Loucy (cell line): ENCODE data around the gene STARD8.

Experiments used
- EZH2phosphoT487 ChIP-seq: fragments of 200-600 bp; IDR thresholded peaks from 2 replicates; pipeline ENCODE4 v1.6.1; 2018; ENCODE audit warnings: antibody characterized with exemption, mild to moderate bottlenecking, moderate library complexity, borderline replicate concordance
- TF ChIP-seq, protein P1 (sequence below): fragments of 200-600 bp; sonication (generic); conservative IDR thresholded peaks from 2 replicates; pipeline ENCODE4 v1.5.1; 2014; ENCODE audit warnings: mild to moderate bottlenecking, antibody characterized with exemption, low read length

DNA sequence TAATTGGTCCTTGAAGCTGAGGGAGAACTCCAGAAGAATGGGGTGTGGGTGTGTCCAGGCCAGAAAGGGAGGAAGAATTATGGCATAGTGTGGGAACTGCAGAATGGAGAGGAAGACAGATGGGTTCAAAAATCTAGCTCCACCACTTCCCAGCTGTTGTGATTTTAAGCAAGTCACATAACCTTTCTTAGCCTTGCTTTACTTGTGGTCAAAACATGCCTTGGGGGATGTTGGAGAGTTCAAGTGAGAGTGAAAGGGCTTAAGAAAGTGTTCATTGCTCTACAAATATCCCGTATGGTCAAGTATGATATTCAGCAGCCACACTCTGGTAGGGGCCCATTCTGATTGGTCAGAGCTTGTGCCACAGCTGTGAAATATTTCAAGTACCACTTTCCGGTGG, 15.0 kb upstream of the STARD8 start:
- TF ChIP-seq, protein P1, sequence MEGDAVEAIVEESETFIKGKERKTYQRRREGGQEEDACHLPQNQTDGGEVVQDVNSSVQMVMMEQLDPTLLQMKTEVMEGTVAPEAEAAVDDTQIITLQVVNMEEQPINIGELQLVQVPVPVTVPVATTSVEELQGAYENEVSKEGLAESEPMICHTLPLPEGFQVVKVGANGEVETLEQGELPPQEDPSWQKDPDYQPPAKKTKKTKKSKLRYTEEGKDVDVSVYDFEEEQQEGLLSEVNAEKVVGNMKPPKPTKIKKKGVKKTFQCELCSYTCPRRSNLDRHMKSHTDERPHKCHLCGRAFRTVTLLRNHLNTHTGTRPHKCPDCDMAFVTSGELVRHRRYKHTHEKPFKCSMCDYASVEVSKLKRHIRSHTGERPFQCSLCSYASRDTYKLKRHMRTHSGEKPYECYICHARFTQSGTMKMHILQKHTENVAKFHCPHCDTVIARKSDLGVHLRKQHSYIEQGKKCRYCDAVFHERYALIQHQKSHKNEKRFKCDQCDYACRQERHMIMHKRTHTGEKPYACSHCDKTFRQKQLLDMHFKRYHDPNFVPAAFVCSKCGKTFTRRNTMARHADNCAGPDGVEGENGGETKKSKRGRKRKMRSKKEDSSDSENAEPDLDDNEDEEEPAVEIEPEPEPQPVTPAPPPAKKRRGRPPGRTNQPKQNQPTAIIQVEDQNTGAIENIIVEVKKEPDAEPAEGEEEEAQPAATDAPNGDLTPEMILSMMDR: no peak
- no peak for TF ChIP-seq EZH2phosphoT487
